Urothelium cell line (cell line): Measurements from ENCODE around the gene ANKH.
"Not testable (repeated sequence)": the region's sequence is repeated elsewhere in the genome, so short reads cannot be mapped to it uniquely, and the experiment has no call there.

ENCODE experiments used
- DNase-seq: peaks from one replicate; pipeline ENCODE4 v3.0.0; 2011; ENCODE audit warnings: low spot score, mixed read lengths
- FAIRE-seq: peaks from 2 replicates; lab custom pipeline; 2011; peaks lifted over from hg19 to GRCh38; lab: Jason Lieb, UNC

ANKH gene

DNA sequence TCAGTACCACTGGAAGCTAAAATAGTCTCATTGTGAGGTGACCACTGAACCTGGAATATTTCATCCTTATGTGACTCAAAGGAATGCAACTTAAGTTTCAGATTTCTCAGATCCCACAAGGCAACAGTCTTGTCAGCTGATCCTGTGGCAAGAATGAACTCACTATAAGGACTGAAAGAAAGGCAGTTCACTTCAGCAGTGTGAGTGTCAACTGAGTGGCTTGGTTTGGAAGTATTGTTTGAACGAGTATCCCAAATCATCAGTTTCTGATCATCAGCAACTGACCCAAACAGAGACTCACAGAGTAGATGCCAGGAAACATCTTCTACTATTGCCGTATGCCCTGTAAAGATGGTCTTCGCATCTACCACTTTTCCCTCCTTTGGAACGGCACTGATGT, 74.2 kb downstream of the ANKH start:
- not testable (repeated sequence) for DNase-seq, FAIRE-seq

- FAIRE-seq (no peak), DNase-seq (no peak)
Observed at GRCh38 chr5:14794583-14795230, 76.9 kb downstream of the ANKH start.

DNA sequence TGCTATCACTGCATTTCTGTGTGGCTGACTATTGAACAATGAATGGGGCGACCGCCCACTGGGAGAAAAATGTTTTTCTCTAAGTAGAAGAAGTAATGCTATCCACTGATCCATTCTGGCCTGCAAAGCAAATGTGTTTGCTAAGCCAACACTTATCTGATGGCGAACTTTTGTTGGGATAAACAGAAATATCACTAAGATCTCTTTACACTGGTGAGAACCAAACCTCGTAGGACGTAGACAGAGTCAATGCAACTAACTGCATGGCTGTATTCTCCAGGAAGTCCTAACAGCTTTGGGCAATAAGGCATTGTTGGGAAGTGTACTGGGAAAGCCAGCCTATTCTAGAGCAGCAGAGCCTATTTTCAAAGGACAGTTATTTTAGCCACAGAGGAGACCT, 77.7 kb downstream of the ANKH start:
- FAIRE-seq: no peak
- DNase-seq: no peak

DNA sequence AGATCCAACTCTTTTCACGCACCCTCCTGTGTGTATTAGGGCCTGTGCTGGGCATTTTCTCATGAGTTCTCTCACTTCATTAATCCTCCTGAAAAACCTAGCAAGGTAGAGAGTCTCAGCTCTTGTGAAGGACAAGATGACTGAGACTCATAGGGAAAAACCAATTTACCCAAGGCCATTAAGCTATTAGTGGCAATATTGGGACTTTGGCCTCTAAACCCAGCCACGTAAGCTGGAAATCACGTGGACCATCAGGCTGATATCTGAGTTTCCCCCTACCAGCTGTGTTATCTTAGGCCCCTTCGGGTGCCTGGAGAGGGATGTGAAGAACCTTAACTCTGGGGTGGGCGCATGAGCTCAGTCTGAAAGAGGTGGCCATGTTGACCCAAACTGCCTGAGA, 80.7 kb downstream of the ANKH start:
- FAIRE-seq (no peak), DNase-seq (no peak)

GRCh38 chr5:14790220-14790619, 81.4 kb downstream of the ANKH start:
- FAIRE-seq (no peak), DNase-seq (no peak)

DNA sequence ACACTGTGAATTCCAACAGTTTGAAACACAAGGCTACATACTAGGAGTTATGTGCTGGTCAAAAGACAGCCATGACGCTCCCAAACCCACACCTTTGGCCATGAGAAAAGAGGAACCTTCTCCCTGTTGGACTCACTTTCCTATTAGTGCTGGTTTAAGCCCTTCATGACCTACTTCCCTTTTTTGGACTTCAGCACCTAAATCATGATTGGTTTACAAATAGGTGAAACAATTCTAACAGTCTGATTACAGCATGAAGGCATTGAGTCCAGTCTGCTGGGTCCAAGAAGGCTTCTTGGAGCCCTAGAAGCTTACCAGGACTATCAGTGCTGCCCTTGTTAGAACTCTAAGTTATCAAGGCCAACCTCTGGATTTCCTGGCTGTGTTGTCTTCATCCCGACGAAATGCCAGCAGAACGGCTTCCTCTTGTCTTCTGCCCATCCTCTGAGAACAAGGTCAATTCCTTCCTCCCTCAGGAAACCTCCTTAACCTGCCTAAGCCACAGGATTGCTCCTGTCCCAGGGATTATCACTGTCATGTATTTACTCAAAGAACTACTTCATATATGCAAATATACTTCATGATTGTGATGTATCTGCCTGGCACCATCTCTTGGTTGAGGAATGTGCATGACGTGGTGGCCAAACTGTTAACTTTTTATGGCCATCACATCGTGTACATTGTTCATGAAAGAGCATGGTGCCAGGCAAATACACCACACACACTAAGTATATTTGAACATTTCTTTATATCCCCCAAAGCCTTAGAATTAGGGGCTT, 83.6 kb downstream of the ANKH start:
- no peak for DNase-seq
- FAIRE-seq: no peak

GRCh38 chr5:14783691-14784090, 87.9 kb downstream of the ANKH start:
- no peak for FAIRE-seq
- no peak for DNase-seq

GRCh38 chr5:14782591-14782990, 89.0 kb downstream of the ANKH start:
- DNase-seq: no peak
- FAIRE-seq: no peak

GRCh38 chr5:14781106-14781505, 90.5 kb downstream of the ANKH start:
- no peak for DNase-seq
- FAIRE-seq: no peak

- no peak for FAIRE-seq
- DNase-seq: no peak
Observed at GRCh38 chr5:14779975-14780374, 91.6 kb downstream of the ANKH start.

DNA sequence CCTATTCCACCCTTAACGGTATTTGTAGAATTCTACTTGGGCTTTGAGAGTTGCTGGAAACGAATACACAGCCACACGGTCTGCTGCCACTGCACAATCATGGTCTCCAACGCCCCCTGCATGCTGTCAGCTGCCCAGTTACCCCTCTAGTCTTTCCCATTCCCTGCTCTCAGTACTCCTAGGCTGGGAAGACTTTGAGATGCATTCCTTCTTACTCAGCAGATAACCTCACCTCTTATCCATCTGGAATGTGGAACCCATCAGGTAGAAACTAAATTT, 92.8 kb downstream of the ANKH start:
- DNase-seq (no peak), FAIRE-seq (no peak)

DNA sequence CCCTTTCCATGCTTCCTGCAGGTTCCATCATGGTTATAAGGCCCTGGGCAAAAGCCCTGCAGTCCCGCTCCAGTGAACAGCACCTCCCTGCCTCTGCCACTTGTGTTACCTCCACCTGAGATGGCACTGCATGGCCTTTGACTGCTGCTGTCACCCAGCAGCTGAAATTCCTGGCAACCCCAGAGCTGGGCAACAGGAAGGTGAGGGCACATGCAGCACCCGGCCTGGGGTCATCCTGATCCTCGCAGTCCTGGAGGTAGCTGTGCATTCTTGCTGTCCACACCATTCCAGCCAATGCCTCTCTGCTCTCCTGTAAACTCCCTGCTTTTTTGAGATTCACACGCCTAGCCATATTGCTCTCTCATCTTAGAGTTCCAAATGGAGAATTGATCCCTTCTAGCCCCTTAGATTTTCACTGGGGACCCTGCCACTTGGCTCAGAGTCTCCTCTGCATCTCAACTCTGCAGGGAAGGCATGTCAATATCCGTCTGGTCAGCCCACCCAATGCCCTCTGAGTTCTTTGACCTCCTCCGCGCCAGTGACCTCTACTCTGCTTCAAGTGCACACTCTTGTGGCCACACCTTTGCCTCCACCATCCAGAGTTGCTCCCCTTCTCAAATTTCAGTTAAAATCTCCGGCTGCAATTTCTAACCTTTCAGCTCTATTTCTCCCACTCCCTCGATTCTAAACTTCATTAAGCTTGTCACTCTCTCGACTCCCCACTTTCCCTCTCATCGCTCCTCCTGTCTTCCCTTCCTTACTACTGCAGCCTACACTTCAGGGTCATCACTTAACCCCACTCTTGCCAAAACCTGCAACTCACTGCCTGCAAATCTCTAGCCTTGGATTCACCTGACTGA, 93.4 kb downstream of the ANKH start:
- no peak for DNase-seq
- FAIRE-seq: no peak

DNA sequence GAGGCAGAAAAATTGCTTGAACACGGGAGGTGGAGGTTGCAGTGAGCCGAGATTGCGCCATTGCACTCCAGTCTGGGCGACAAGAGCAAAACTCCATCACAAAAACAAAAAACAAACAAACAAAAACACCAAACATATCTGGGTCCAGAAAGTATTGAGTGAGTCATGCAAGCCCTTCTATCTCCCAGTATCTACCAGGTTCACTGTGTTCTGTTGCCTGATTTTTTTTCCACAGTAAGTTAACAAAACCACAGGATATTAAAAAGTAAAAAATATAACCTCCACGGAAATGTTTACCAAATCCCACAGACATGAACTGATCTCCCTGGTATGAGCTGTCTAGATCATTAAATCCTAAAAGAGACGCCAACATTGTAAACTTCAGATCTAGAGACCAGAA, 94.4 kb downstream of the ANKH start:
- DNase-seq: no peak
- no peak for FAIRE-seq

DNA sequence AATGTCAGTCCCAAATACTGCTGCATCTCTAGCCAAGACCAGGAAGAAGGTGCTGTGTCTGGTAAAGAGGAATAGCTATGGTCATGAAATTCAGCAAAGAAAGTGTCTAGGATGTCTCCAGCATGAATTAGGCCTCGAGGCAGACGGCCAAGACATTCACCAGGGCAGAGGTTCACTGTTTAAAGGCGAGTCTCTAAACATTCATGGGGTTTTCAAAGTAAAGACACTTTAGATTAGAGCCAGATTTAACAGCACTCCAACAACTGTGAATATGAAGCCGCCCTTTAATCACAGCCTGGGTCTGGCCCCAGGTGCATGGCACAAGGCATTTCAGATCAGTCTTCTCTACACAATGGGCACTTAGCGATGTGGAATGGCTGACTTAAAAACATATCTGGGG, 95.0 kb downstream of the ANKH start:
- FAIRE-seq (no peak), DNase-seq (no peak)

DNA sequence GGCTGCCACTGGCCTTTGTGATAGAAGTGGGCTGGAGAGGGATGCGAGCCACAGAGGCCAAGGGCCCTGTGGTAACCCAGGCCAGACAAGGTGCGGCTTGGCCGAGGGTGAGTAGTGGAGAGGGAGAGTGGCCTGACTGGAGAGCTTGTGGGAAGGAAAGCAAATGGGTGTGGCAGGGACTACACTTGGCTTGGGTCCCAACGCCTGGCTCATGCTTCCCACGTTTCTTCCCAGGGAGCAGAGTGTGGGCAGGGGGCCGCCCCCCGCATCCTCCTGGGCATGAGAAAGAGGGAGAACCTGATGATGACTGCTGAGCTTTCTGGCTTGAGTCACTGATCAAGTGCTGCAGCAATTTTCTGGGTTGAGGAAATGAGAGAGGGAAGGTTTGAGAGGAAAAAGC, 95.7 kb downstream of the ANKH start:
- FAIRE-seq: no peak
- peak; percentile 70 for DNase-seq

DNA sequence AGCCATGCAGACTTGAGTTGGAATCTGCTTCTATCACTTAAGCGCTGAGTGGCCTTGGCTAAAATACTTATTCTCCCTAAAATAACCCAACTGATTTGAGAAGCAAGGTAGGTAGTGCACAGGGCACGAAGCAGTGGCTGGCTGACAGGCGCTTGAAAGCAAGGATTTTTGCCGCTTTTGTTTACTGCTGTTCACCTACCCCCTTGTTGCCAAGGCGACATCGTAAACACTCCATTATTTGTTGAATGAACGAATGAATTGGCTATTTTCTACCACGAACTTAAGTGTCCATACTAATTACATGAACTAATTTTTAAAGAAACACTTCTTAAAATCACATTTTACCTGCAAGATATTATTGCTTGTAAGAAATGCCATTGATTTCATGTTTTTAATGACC, 98.0 kb downstream of the ANKH start:
- DNase-seq (no peak), FAIRE-seq (no peak)

- no peak for FAIRE-seq
- no peak for DNase-seq
Observed at GRCh38 chr5:14771972-14772371, 99.6 kb downstream of the ANKH start.

GRCh38 chr5:14771189-14771588, 100.4 kb downstream of the ANKH start:
- no peak for FAIRE-seq
- no peak for DNase-seq

GRCh38 chr5:14768508-14769365, 102.8 kb downstream of the ANKH start:
- DNase-seq (no peak), FAIRE-seq (no peak)

GRCh38 chr5:14767735-14768507, 103.7 kb downstream of the ANKH start:
- no peak for FAIRE-seq
- no peak for DNase-seq
